ENCODE data around the gene RAB26.

Gene RAB26

DNA sequence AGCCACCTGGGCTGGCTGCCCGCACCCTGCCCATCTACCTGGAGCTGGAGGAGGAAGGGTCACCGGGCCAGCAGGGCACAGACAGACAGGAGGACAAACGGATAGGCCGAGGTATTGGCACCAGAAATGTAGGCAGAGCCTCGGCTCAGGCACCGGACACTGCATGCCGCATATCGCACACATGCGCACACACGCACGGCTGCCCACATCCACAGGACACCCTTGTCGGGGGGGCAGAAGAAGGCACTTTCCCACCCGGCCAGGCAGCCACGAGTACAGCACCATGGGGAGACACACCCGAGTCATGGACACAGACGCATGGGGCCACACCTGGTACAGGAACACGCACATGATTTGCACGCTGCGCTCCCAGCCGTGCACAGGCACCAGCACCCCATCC, 33.5 kb downstream of the RAB26 start:
- DNase-seq = no peak

- no peak for DNase-seq
These were observed 35.2 kb downstream of the RAB26 start for GRCh38 chr16:2183671-2184070.

DNA sequence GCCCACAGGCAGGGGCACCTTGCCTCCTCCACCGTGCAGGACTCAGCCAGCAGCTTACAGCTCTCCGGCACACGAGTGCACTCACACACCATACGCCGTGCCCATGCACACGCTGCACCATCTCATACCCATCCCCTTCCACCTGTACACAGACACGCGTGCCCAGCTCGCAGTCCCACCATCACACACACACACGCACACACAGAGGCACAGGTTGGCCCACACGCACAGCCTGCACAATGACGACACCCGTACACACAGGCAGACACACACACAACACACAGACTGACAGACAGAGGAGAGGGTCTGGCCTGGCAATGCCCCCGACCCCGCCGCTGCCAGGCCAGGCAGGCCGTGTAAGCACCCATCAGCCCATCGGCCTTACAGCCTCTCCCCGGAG, 35.9 kb downstream of the RAB26 start:
- DNase-seq = no peak

- DNase-seq = no peak
These were observed 36.5 kb downstream of the RAB26 start for GRCh38 chr16:2184962-2185361.

- DNase-seq = no peak
These were observed 37.6 kb downstream of the RAB26 start for GRCh38 chr16:2186064-2186463.

- no peak for DNase-seq
These were observed 38.1 kb downstream of the RAB26 start for GRCh38 chr16:2186505-2186904.

DNA sequence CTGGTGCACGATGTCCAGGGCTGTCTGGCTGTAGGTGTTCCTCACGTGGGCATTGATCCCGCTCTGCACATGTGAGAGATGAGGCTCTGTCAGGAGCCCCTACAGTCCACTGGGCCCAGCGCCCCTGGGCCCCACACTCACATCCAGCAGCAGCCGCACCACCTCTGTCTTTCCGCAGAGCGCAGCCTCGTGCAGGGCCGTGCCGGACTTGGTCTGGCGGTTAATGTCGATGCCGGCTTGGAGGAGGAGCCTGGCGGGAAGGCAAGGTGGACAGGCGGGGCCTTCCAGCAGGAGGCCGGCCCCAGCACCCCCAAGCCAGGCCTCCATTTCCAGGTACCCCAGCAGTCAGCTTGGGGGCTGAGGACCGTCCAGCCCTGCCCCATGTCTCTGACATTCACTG, 38.8 kb downstream of the RAB26 start:
- DNase-seq = no peak

DNA sequence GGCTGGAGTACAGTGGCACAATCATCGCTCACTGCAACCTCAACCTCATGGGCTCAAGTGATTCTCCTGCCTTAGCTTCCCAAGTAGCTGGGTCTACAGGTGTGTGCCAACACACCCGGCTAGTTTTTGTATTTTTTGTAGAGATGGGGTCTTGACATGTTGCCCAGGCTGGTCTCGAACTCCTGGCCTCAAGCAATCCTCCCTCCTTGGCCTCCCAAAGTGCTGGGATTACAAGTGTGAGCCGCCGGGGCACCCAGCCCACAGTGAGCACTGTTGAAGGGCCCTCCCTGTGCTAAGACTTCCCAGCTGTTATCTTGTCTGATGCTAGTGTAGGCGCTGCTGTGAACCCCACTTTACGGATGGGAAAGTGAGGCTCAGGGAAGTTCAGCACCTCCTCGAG, 40.0 kb downstream of the RAB26 start:
- DNase-seq = no peak

DNA sequence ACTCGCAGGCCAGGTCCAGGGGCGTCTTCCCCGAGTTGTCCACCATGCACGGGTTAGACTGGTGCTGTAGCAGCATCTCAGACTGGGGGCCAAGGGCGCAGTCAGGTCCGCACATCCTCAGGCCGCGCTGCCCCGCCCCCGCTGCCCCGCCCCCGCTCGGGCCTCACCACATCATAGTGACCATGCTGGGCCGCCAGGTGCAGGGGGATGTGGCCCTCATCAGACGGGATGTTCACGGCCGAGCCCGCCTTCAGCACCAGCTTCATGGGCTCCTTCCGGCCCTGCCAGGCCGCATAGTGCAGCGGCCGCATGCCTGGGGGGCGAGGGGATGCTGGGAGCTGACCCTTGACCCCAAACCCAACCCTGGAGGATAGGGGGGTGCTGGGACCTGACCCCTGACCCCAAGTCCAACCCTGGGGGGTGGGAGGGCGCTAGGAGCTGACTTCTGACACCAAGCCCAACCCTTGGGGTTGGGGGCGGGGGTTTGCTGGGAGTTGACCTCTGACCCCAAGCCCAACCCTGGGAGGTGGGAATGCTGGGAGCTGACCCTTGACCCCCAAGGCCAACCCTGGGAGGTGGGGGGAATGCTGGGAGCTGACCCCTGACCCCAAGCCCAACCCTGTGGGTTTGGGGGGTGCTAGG, 40.9 kb downstream of the RAB26 start:
- DNase-seq = no peak

DNA sequence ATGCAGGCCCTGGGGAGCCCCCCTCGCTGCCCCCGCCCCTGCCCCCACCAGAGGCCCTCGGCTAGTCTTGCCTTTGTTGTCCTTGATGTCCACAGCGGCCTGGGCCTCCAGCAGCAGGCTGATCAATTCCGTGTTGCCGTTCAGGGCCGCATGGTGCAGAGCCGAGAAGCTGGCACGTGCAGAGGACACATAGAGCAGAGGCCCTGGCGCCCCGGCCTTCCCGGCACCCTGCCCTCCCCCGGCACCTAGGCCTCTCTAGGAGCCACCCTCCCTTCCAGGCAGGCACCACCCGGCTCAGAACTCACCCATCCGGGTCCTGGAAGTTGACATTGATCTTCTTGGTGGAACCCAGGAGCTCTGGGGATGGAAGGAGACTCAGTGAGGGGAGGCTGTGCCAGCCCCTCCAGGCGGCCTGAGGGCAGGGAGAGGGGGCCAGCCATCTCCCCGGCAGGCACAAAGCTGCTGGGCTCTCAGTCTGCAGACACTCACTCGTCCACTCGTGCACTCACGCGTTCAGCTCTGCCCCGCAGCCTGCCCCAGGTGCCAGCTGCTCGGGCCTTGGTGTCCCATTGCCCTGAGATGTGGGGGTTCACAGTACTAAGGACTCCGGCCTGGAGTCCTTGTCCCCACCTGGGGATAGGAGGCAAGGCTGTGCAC, 41.7 kb downstream of the RAB26 start:
- DNase-seq = no peak

DNA sequence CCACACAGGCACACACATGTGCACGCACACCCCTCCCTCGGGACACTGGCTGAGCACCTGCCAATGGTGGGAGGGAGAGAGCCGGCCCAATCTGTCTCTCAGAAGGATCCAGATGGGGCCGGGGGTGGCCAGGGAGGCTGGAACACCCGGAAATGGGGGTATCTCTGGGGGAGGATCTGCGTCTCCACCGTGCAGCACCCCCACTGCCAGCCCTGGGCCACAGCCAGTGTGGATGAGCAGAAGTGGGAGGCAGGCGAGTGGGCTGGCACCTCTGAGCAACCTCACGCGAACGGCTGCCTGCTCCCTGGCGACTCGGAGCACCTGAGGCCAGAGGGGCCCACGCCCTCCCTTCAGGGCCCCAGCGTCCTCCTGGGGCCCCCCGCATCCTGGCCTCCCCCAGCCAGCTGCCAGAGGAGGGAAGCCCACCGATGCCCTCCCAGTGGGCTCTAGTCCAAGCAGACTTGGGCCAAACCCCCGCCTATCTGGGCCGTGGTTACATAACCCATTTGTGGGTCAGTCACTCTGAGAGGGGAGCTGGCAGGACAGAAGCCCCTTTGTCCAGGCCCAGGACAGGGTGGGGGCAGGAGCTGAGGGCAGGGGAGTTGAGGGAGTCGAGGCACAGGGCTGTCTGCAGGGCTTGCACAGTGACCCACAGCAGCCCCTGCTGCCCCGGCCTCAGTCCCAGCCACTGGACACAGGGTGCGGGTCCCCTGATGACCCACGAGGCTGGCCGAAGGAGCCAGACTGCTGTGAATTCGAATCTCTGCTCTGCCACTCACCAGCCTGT, 42.4 kb downstream of the RAB26 start:
- no peak for DNase-seq

DNA sequence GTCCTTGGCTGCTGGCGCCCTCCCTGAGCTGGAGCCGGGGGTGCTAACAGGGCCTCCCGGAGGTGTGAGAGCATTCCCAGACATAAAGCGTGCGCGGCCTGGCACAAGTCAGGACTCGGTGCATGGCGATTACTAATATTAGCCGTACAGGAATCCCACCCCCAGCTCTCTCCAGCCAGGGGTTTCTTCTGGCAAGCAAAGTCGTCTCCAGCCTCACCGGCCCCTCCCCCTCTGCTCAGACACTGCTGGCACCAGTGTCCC, 43.0 kb downstream of the RAB26 start:
- DNase-seq = no peak

DNA sequence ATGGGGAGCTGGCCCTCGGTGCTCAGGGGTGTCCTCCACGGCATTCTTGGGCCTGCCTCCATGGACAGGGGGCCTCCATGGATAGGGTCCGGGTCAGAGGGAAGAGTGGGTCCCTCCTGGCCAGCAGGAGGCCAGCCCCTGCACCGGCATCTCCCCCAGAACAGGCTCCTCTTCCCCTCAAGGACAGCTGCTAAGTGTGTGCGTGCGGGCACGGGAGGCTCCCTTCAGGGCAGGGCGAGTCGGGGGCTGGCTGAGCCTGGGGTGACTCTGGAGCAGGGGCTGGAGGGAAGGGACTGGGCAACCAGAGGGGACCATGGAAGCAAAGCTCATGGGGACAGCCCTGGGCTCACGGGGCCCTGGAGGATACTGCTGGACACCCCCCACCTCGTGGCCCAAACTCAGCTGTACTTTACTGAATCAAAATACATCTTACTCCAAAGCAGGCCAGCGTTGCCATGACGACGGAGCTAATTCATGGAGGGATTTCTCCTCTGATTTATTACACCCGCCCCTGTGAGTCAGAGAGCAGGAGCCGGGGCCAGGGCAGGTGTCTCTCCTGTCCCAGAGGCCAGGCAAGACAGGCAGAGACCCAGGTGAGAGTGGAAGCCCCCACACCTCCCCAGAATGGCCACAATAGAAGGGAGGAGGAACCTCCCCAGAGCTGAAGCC, 45.9 kb downstream of the RAB26 start:
- no peak for DNase-seq

GRCh38 chr16:2194852-2195321, 46.5 kb downstream of the RAB26 start:
- peak; percentile 52 for DNase-seq

DNA sequence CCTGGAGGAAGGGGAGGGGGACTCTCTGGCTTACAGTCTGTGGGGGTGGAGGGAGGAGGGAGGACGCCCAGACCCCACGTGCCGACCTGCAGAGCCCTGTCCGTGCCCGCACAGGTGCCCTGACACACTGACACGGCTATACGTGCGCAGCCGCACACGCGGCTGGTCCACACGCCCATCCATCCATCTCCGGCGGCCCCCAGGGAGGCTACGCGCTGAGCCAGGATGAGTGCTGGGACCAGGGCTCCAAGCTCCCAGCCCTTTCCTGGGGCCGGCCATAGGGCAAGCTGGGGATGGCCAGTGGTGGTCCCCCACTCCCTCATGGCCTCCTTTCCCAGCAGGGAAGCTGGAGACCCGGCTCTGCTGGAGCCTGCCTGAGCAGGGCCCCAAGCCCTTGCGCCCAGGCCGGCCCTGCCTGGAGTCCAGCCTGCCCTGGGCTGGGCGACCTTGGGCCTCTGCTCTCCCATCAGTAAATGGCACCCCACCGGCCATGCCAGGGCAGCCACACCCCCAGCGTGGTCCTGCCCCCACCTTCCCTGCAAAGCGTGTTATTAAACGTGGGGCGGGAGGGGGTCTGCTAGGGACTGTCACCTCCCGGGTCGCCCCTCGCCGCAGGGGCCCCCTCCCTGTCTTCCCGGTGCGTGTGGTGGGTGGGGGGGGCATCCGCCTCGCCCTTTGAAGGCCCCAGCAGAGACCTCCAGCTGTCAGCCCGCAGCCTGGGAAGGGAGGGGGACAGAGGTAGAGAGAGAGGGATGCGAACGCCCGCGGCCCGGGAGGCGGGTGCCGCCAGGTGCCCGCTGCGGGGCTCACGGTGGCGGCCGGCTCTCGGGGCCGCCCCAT, 47.1 kb downstream of the RAB26 start:
- DNase-seq = no peak

DNA sequence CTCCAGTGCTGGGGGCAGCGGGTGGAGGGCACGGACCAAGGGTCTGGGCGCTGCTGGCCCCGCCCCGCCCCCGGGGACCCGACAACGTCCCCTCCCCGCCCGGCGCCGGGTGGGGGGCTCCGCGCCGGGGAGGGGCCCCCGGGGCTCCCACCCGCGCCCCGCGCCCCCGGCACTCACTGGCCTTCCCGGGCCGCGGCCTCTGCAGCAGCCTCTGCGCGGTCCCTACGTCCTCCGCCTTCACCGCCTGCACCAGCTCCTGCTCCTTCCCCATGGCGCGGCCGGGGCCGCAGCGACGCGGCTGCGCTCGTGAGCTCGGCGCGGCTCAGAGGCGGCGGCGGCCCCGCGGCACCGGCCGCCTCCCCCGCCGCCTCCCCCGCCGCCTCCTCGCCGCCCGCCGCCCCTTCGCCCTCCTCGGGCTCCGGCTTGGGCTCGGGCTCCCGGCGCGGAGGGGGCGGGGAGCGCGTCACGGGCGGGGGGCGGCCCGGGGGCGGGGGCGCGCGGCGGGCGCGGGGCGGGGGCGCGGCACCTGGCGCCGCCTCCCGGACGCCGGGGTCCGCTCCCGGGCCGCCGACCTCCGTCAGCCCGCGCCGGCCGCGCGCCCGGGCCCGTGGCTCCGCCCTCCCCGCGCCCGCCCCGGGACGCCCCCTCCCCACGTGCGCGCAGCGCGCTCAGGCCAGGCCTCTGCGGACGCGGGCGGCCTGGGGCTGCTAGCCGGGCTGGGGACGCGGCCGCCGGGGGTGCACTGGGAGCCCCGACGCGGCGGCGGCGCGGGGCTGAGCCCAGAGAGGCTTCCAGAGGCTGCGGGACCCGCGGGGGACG, 47.9 kb downstream of the RAB26 start, which contains the start of gene CASKIN1:
TSS of gene CASKIN1 (minus strand) at position 444 of the 819 bp plus-strand sequence. CDS start at position 271, 173 bp downstream.
- DNase-seq = no peak

GRCh38 chr16:2196981-2197511, 48.6 kb downstream of the RAB26 start:
- DNase-seq = no peak

DNA sequence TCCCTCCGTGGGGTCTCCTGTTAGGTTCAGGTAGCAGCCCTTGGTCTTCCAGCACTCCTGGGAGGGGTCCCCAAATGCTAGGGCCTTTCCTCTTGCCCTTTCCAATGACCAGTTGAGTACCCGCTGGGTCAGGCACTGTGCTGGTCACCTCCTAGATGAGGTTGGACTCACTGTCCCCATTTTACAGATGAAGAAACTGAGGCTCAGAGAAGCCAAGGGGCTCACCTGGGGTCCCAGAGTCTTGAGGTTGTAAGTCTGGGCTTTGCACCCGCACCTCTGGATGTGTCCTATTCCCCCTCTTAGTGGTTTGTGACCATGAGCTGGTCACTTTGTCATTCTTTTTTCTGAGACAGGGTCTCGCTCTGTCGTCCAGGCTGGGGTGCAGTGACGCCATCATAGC, 49.3 kb downstream of the RAB26 start:
- no peak for DNase-seq

- DNase-seq = no peak
These were observed 49.9 kb downstream of the RAB26 start for GRCh38 chr16:2198283-2198682.

GRCh38 chr16:2199095-2199494, 50.7 kb downstream of the RAB26 start:
- no peak for DNase-seq

- no peak for DNase-seq
These were observed 51.3 kb downstream of the RAB26 start for GRCh38 chr16:2199621-2200139.
